KMS-11 (cell line): ENCODE measurements around the gene OR10P1.

Source experiments
- H2AFZ ChIP-seq: fragments of 200-600 bp; sonication (generic); 2 replicates; pipeline ENCODE4 v1.6.1; 2016; ENCODE audit warnings: antibody characterized with exemption, mixed run types, low read depth
- H3K27ac ChIP-seq: fragments of 200-600 bp; sonication (generic); 2 replicates; pipeline ENCODE4 v1.6.1; 2016; ENCODE audit warnings: mild to moderate bottlenecking, mixed run types
- H3K27me3 ChIP-seq: fragments of 200-600 bp; sonication (generic); 2 replicates; pipeline ENCODE4 v1.6.1; 2017; ENCODE audit warnings: mild to moderate bottlenecking, low read depth, mixed run types, moderate library complexity; ENCODE audit not compliant: insufficient read depth
- H3K36me3 ChIP-seq: fragments of 200-600 bp; sonication (generic); 2 replicates; pipeline ENCODE4 v1.6.1; 2017; ENCODE audit warnings: mild to moderate bottlenecking, mixed run types; ENCODE audit not compliant: insufficient read depth
- H3K4me1 ChIP-seq: fragments of 200-600 bp; sonication (generic); 2 replicates; pipeline ENCODE4 v1.6.1; 2016; ENCODE audit warnings: mild to moderate bottlenecking, low read depth, mixed run types; ENCODE audit not compliant: poor library complexity, severe bottlenecking
- H3K4me2 ChIP-seq: fragments of 200-600 bp; sonication (generic); 2 replicates; pipeline ENCODE4 v1.7.0; 2016; ENCODE audit warnings: mild to moderate bottlenecking, mixed run types
- H3K4me3 ChIP-seq: fragments of 200-600 bp; sonication (generic); IDR thresholded peaks from 2 replicates; pipeline ENCODE4 v1.6.1; 2017; ENCODE audit warnings: low read depth, low read length, mixed read lengths; ENCODE audit not compliant: insufficient read depth
- H3K79me2 ChIP-seq: fragments of 200-600 bp; sonication (generic); 2 replicates; pipeline ENCODE4 v1.6.1; 2016; ENCODE audit warnings: low read depth, mixed run types; ENCODE audit not compliant: insufficient read depth
- H3K9ac ChIP-seq: fragments of 200-600 bp; sonication (generic); 2 replicates; pipeline ENCODE4 v1.6.1; 2016; ENCODE audit warnings: mild to moderate bottlenecking, mixed run types
- H4K20me1 ChIP-seq: fragments of 200-600 bp; sonication (generic); 2 replicates; pipeline ENCODE4 v1.6.1; 2016; ENCODE audit warnings: mild to moderate bottlenecking, mixed run types; ENCODE audit not compliant: insufficient read depth
- CTCF ChIP-seq: fragments of 200-600 bp; sonication (generic); conservative IDR thresholded peaks from 2 replicates; pipeline ENCODE4 v1.6.1; 2017; ENCODE audit warnings: low read depth, mild to moderate bottlenecking, antibody characterized with exemption, low read length, moderate library complexity, mixed read lengths

The OR10P1 gene

GRCh38 chr12:55683676-55684075 is 47.0 kb downstream of the OR10P1 start:
- no peak overlapping the region for H3K4me2 ChIP-seq
- H3K27me3 ChIP-seq, result no peaks in the 10 kb centered on the region; the same call in 1 of the 2 replicates
- no peaks in the 10 kb centered on the region for H3K79me2 ChIP-seq
- no peaks in the 10 kb centered on the region for H3K36me3 ChIP-seq
- TF ChIP-seq CTCF, result no peak
- no peaks in the 10 kb centered on the region for H3K4me1 ChIP-seq
- no peak overlapping the region for H2AFZ ChIP-seq
- no peak overlapping the region for H3K9ac ChIP-seq
- no peak overlapping the region for H3K27ac ChIP-seq
- no peaks in the 10 kb centered on the region for H4K20me1 ChIP-seq
- H3K4me3 ChIP-seq, result no peak overlapping the region

GRCh38 chr12:55684761-55685370 is 48.2 kb downstream of the OR10P1 start:
- no peaks in the 10 kb centered on the region for H4K20me1 ChIP-seq
- H3K27me3 ChIP-seq, result no peaks in the 10 kb centered on the region; the same call in 1 of the 2 replicates
- no peak overlapping the region for H3K4me3 ChIP-seq
- H3K9ac ChIP-seq, result no peak overlapping the region
- H3K27ac ChIP-seq, result no peak overlapping the region
- no peak for TF ChIP-seq CTCF
- H2AFZ ChIP-seq, result no peak overlapping the region
- no peaks in the 10 kb centered on the region for H3K79me2 ChIP-seq
- no peak overlapping the region for H3K4me2 ChIP-seq
- no peaks in the 10 kb centered on the region for H3K4me1 ChIP-seq
- H3K36me3 ChIP-seq, result no peaks in the 10 kb centered on the region

GRCh38 chr12:55685671-55686070 is 49.0 kb downstream of the OR10P1 start:
- no peak overlapping the region for H2AFZ ChIP-seq
- H3K36me3 ChIP-seq, result no peaks in the 10 kb centered on the region
- H4K20me1 ChIP-seq, result no peaks in the 10 kb centered on the region
- no peak overlapping the region for H3K27ac ChIP-seq
- no peak overlapping the region for H3K4me2 ChIP-seq
- no peaks in the 10 kb centered on the region; the same call in 1 of the 2 replicates for H3K27me3 ChIP-seq
- no peaks in the 10 kb centered on the region for H3K4me1 ChIP-seq
- H3K9ac ChIP-seq, result no peak overlapping the region
- H3K4me3 ChIP-seq, result no peak overlapping the region
- no peak for TF ChIP-seq CTCF
- H3K79me2 ChIP-seq, result no peaks in the 10 kb centered on the region

- Histone ChIP-seq H3K79me2 (no peaks in the 10 kb centered on the region), H3K4me1 (no peaks in the 10 kb centered on the region), H3K4me2 (no peak overlapping the region), H3K27me3 (no peaks in the 10 kb centered on the region; the same call in 1 of the 2 replicates), H3K9ac (no peak overlapping the region), H2AFZ (no peak overlapping the region), H3K4me3 (no peak overlapping the region), H3K36me3 (no peaks in the 10 kb centered on the region), H3K27ac (no peak overlapping the region), H4K20me1 (no peaks in the 10 kb centered on the region)
- TF ChIP-seq CTCF, result no peak
Measured at GRCh38 chr12:55686366-55687010, 49.8 kb downstream of the OR10P1 start.
